IMR-90 (cell line): ENCODE measurements around the gene ZMIZ1. TPM values are rescaled to one million over a fixed set of nuclear protein-coding genes. Genes with fewer than 3 reads are reported as not detected.

ENCODE experiments used
- ATAC-seq: fragments of 200-7000 bp; cut with Tn5 transposase; 2 replicates; pipeline ENCODE4 v1.9.1; 2020; ENCODE audit warnings: low read depth, mild to moderate bottlenecking, moderate library complexity
- BruUV-seq: library from RNA; stranded (reverse); fragments of 400-500 nt; replicated peaks from 2 replicates; lab custom pipeline; 2021; lab: Mats Ljungman, UMichigan
- CTCF ChIA-PET: fragments of 300-600 bp; formaldehyde crosslinking; extraction: SDS; loops from one replicate; lab custom pipeline; 2021; ENCODE audit warnings: antibody characterized with exemption; lab: Yijun Ruan, JAX
- POLR2A ChIA-PET: fragments of 300-600 bp; sonication (Branson Sonifier 250); formaldehyde crosslinking; loops from one replicate; lab custom pipeline; 2022; ENCODE audit warnings: antibody characterized with exemption; ENCODE audit not compliant: unreplicated experiment; lab: Charles Lee
- DNase-seq: peaks from one replicate; pipeline ENCODE4 v3.0.0; 2013
- H2AFZ ChIP-seq: replicated peaks from 2 replicates; pipeline ENCODE3; 2013; ENCODE audit warnings: low read length, mild to moderate bottlenecking; ENCODE audit not compliant: poor library complexity
- H2AK5ac ChIP-seq: 2 replicates; pipeline ENCODE4 v1.6.1; 2013; ENCODE audit warnings: low read depth, low read length, inconsistent platforms
- H2AK9ac ChIP-seq: replicated peaks from 2 replicates; pipeline ENCODE3; 2013; ENCODE audit warnings: mild to moderate bottlenecking, low read depth, low read length, moderate library complexity; ENCODE audit not compliant: poor library complexity
- H2BK120ac ChIP-seq: 2 replicates; pipeline ENCODE4 v1.6.1; 2013; ENCODE audit warnings: low read depth, low read length, inconsistent platforms
- H2BK15ac ChIP-seq: 3 replicates; pipeline ENCODE4 v1.6.1; 2013; ENCODE audit warnings: low read depth, low read length, inconsistent platforms
- H2BK20ac ChIP-seq: 2 replicates; pipeline ENCODE4 v1.6.1; 2013; ENCODE audit warnings: low read depth, mild to moderate bottlenecking, inconsistent platforms, low read length, moderate library complexity
- H2BK5ac ChIP-seq: 2 replicates; pipeline ENCODE4 v1.6.1; 2013; ENCODE audit warnings: mild to moderate bottlenecking, low read depth, low read length, inconsistent platforms; ENCODE audit not compliant: poor library complexity, severe bottlenecking
- H3K14ac ChIP-seq: replicated peaks from 2 replicates; pipeline ENCODE4 v1.6.1; 2013; ENCODE audit warnings: low read depth, low read length, inconsistent platforms
- H3K18ac ChIP-seq: 2 replicates; pipeline ENCODE4 v1.6.1; 2013; ENCODE audit warnings: low read depth, low read length, control low read depth
- H3K23ac ChIP-seq: 2 replicates; pipeline ENCODE4 v1.6.1; 2013; ENCODE audit warnings: low read depth, low read length, inconsistent platforms
- H3K27ac ChIP-seq: 2 replicates; pipeline ENCODE4 v1.5.1; 2013; ENCODE audit warnings: mild to moderate bottlenecking, control low read depth, low read length; ENCODE audit not compliant: insufficient read depth
- H3K27me3 ChIP-seq: 2 replicates; pipeline ENCODE4 v1.6.1; 2013; ENCODE audit warnings: low read length; ENCODE audit not compliant: control insufficient read depth, insufficient read depth
- H3K36me3 ChIP-seq: 2 replicates; pipeline ENCODE4 v1.6.1; 2013; ENCODE audit warnings: low read length, mixed read lengths; ENCODE audit not compliant: control insufficient read depth, insufficient read depth
- H3K4ac ChIP-seq: 2 replicates; pipeline ENCODE4 v1.6.1; 2013; ENCODE audit warnings: low read depth, low read length, inconsistent platforms
- H3K4me1 ChIP-seq: 2 replicates; pipeline ENCODE4 v1.6.1; 2013; ENCODE audit warnings: low read length, mixed read lengths; ENCODE audit not compliant: control insufficient read depth, insufficient read depth
- H3K4me2 ChIP-seq: 2 replicates; pipeline ENCODE4 v1.6.1; 2013; ENCODE audit warnings: low read depth, mild to moderate bottlenecking, control low read depth, low read length, moderate library complexity
- H3K4me3 ChIP-seq: 2 replicates; pipeline ENCODE4 v1.5.1; 2013; ENCODE audit warnings: low read depth, mild to moderate bottlenecking, control low read depth, low read length, moderate library complexity; ENCODE audit not compliant: insufficient read depth
- H3K56ac ChIP-seq: 2 replicates; pipeline ENCODE4 v1.6.1; 2013; ENCODE audit warnings: low read length, inconsistent platforms; ENCODE audit not compliant: insufficient read depth; ENCODE audit errors: extremely low read depth
- H3K79me1 ChIP-seq, 2 experiments: 2 replicates each; pipeline ENCODE4 v1.6.1; 2013; ENCODE audit warnings: low read length in 2 of 2, inconsistent platforms in 1 of 2, low read depth in 1 of 2
- H3K9ac ChIP-seq: 2 replicates; pipeline ENCODE4 v1.6.1; 2013; ENCODE audit warnings: low read depth, low read length, control low read depth
- H3K9me1 ChIP-seq: 2 replicates; pipeline ENCODE4 v1.6.1; 2013; ENCODE audit warnings: low read length, inconsistent platforms; ENCODE audit not compliant: insufficient read depth
- H3K9me3 ChIP-seq: 2 replicates; pipeline ENCODE4 v1.6.1; 2013; ENCODE audit warnings: low read length; ENCODE audit not compliant: control insufficient read depth, insufficient read depth
- H4K20me1 ChIP-seq: 2 replicates; pipeline ENCODE4 v1.6.1; 2013; ENCODE audit warnings: low read length, inconsistent platforms; ENCODE audit not compliant: insufficient read depth
- H4K5ac ChIP-seq: 2 replicates; pipeline ENCODE4 v1.6.1; 2013; ENCODE audit warnings: mild to moderate bottlenecking, low read depth, low read length, control low read depth
- H4K8ac ChIP-seq, 2 experiments: 2 replicates each; pipeline ENCODE4 v1.6.1; 2013; ENCODE audit warnings: low read depth in 2 of 2, low read length in 2 of 2, control low read depth in 1 of 2, inconsistent platforms in 1 of 2
- H4K91ac ChIP-seq: 2 replicates; pipeline ENCODE4 v1.6.1; 2013; ENCODE audit warnings: low read depth, low read length, inconsistent platforms; ENCODE audit not compliant: insufficient read depth
- BHLHE40 ChIP-seq: fragments of 150-350 bp; IDR thresholded peaks from 2 replicates; pipeline ENCODE4 v1.6.1; 2016; ENCODE audit warnings: mild to moderate bottlenecking, low read depth, low read length
- CEBPB ChIP-seq: IDR thresholded peaks from 2 replicates; pipeline ENCODE4 v1.6.1; 2012; ENCODE audit warnings: low read depth, low read length, improper control_type of control experiment
- CHD1 ChIP-seq: IDR thresholded peaks from 2 replicates; pipeline ENCODE4 v1.6.1; 2012; ENCODE audit warnings: low read depth, low read length, improper control_type of control experiment
- CTCF ChIP-seq: conservative IDR thresholded peaks from 2 replicates; pipeline ENCODE4 v1.5.1; 2012; ENCODE audit warnings: mild to moderate bottlenecking, low read depth, low read length, improper control_type of control experiment
- ELK1 ChIP-seq: fragments of 150-350 bp; IDR thresholded peaks from 2 replicates; pipeline ENCODE4 v1.6.1; 2016; ENCODE audit warnings: low read depth, mild to moderate bottlenecking, low read length, moderate library complexity, borderline replicate concordance
- FOS ChIP-seq: fragments of 150-350 bp; IDR thresholded peaks from 2 replicates; pipeline ENCODE4 v1.6.1; 2016; ENCODE audit warnings: low read depth, low read length
- MAFK ChIP-seq: IDR thresholded peaks from 2 replicates; pipeline ENCODE4 v1.6.1; 2012; ENCODE audit warnings: low read depth, low read length, improper control_type of control experiment
- MAZ ChIP-seq: IDR thresholded peaks from 2 replicates; pipeline ENCODE4 v1.6.1; 2012; ENCODE audit warnings: low read depth, mild to moderate bottlenecking, low read length, improper control_type of control experiment, moderate library complexity, borderline replicate concordance
- MXI1 ChIP-seq: IDR thresholded peaks from 2 replicates; pipeline ENCODE4 v1.6.1; 2012; ENCODE audit warnings: low read depth, mild to moderate bottlenecking, low read length, moderate library complexity, borderline replicate concordance
- NFE2L2 ChIP-seq: fragments of 150-350 bp; IDR thresholded peaks from 2 replicates; pipeline ENCODE4 v1.6.1; 2016; ENCODE audit warnings: low read depth, mild to moderate bottlenecking, low read length
- POLR2A ChIP-seq: IDR thresholded peaks from 2 replicates; pipeline ENCODE4 v1.6.1; 2012; ENCODE audit warnings: mild to moderate bottlenecking, low read depth, low read length
- RAD21 ChIP-seq: IDR thresholded peaks from 2 replicates; pipeline ENCODE4 v1.6.1; 2012; ENCODE audit warnings: low read length, improper control_type of control experiment
- RCOR1 ChIP-seq: IDR thresholded peaks from 2 replicates; pipeline ENCODE4 v1.6.1; 2012; ENCODE audit warnings: mild to moderate bottlenecking, low read length, improper control_type of control experiment; ENCODE audit not compliant: insufficient replicate concordance
- RFX5 ChIP-seq: IDR thresholded peaks from 2 replicates; pipeline ENCODE4 v1.8.0; 2012; ENCODE audit warnings: low read depth, mild to moderate bottlenecking, low read length, moderate library complexity
- SMC3 ChIP-seq: fragments of 150-350 bp; IDR thresholded peaks from 2 replicates; pipeline ENCODE4 v1.6.1; 2016; ENCODE audit warnings: low read depth, mild to moderate bottlenecking, antibody characterized with exemption, low read length, moderate library complexity
- USF2 ChIP-seq: fragments of 150-350 bp; IDR thresholded peaks from 2 replicates; pipeline ENCODE4 v1.6.1; 2017; ENCODE audit warnings: mild to moderate bottlenecking, antibody characterized with exemption, low read length, low read depth
- WGBS, 2 experiments: methylation state at CpG; one replicate each; pipeline versions ENCODE4 v1.1.5 to v1.1.7; 2013; ENCODE audit warnings: missing lambda C conversion rate in 2 of 2; ENCODE audit not compliant: insufficient read length in 1 of 2; ENCODE audit errors: extremely low coverage in 2 of 2; 5-methylcytosine and 5-hydroxymethylcytosine counted together
- dilution Hi-C: fragments of 300-500 bp; cut with HindIII; formaldehyde crosslinking; loops from one replicate; pipeline ENCODE4 v1.14.3; 2018; ENCODE audit warnings: low sequenced_read_pairs; ENCODE audit not compliant: unreplicated experiment
- in situ Hi-C: fragments of 300-500 bp; cut with MboI; formaldehyde crosslinking; loops from 3 replicates; pipeline ENCODE4 v1.14.3; 2019; ENCODE audit warnings: low sequenced_read_pairs, inconsistent platforms, mixed read lengths
- intact Hi-C: fragments of 100-400 bp; cut with micrococcal nuclease; formaldehyde crosslinking; loops from 2 replicates; pipeline ENCODE4 v1.10.0; 2022
- polyA plus RNA-seq, 3 experiments: library from polyadenylated mRNA; depleted of rRNA; stranded (reverse); fragments of >200 nt; gene quantifications; 2 replicates each; pipeline ENCODE4 v1.2.3, GENCODE V29; 2012; ENCODE audit warnings: low replicate concordance in 1 of 3
- total RNA-seq: library from RNA; depleted of rRNA; stranded (reverse); fragments of >200 nt; gene quantifications from 2 replicates; pipeline ENCODE4 v1.2.3, GENCODE V29; 2012

ZMIZ1 gene
- total and polyA plus RNA-seq, 2 of the 4 experiments (the other 2 are of a cell fraction) = 6.6 to 48.7 TPM

GRCh38 chr10:79150444-79150754, 81.6 kb downstream of the ZMIZ1 start:
- Histone ChIP-seq H2BK120ac (peak overlapping the region; percentile 97), H3K23ac (peak overlapping the region; percentile 96), H3K36me3 (peaks cover 42% of the 10 kb centered on the region), H2BK5ac (peak overlapping the region; percentile 99), H4K5ac (peak overlapping the region; percentile 88), H3K4me1 (peaks cover 63% of the 10 kb centered on the region), H2AFZ (peak overlapping the region; percentile 60), H4K20me1 (no peaks in the 10 kb centered on the region), H2BK15ac (peak overlapping the region; percentile 83; the same call in 2 of the 3 replicates), H2BK20ac (peak overlapping the region; percentile 97), H3K9ac (peak overlapping the region; percentile 69; the same call in 1 of the 2 replicates), H3K4ac (peak overlapping the region; percentile 98), H3K9me1 (peaks cover 53% of the 10 kb centered on the region), H3K27ac (peak overlapping the region; percentile 96), H3K56ac (peak overlapping the region; percentile 78), H3K4me2 (no peak overlapping the region), H3K27me3 (no peaks in the 10 kb centered on the region), H4K91ac (peak overlapping the region; percentile 99), H3K9me3 (no peaks in the 10 kb centered on the region), H3K4me3 (no peak overlapping the region), H3K79me1 (peaks cover 28 to 97% of the 10 kb centered on the region in 2 experiments), H2AK5ac (peak overlapping the region; percentile 97), H4K8ac (peak overlapping the region; percentile 92 to 94), H3K14ac (peak overlapping the region; percentile 94), H3K18ac (peak overlapping the region; percentile 70), H2AK9ac (peak overlapping the region; percentile 93)
- ChIA-PET POLR2A (no interaction called here), CTCF (no interaction called here)
- no peak for TF ChIP-seq CEBPB
- TF ChIP-seq RAD21 = no peak
- no peak for TF ChIP-seq CHD1
- TF ChIP-seq MAZ = no peak
- TF ChIP-seq RCOR1 = no peak
- no peak for TF ChIP-seq USF2
- TF ChIP-seq POLR2A = no peak
- no peak for TF ChIP-seq BHLHE40
- no peak for TF ChIP-seq CTCF
- TF ChIP-seq ELK1 = no peak
- no peak for TF ChIP-seq RFX5
- TF ChIP-seq MAFK = no peak
- no peak for TF ChIP-seq MXI1
- TF ChIP-seq FOS = no peak
- no peak for TF ChIP-seq SMC3
- no peak for TF ChIP-seq NFE2L2
- dilution Hi-C loops (no loop called here), in situ Hi-C loops (no loop called here), intact Hi-C loops (no loop called here)
- BruUV-seq = no TSS peak
- DNase-seq = no peak
- WGBS, 2 experiments = no CpG with 5 or more reads among the region's 1 CpG
- ATAC-seq = no peak
